ENCODE results near the gene DMRTC2. TPM values are rescaled to one million over a fixed set of nuclear protein-coding genes. Genes with fewer than 3 reads are reported as not detected.

Gene DMRTC2
- total and polyA plus RNA-seq, 9 of the 15 experiments (the other 6 are each of a cell fraction or from before 2014, with no cell fraction given): 0.03 TPM; not detected in 8

- TF ChIP-seq NEUROD1 (IDR thresholded peaks at IDR 0.05; ENCODE audit: borderline replicate concordance, low read depth, low read length, partially characterized antibody): peak; percentile 78
- TF ChIP-seq DPF2 (IDR thresholded peaks at IDR 0.05): peak; percentile 81
- 0 out of 2 replicates have a peak, but pooled peaks have one; percentile 25 for TF ChIP-seq MYNN (IDR thresholded peaks at IDR 0.05)
- TF ChIP-seq MYNN (CRISPR knock-in tag; IDR thresholded peaks at IDR 0.05): no peak
- peak; percentile 78 to 88 for TF ChIP-seq MNT (conservative IDR thresholded peaks at IDR 0.05)
- 0 out of 2 replicates have a peak, but pooled peaks have one; percentile 7 for TF ChIP-seq TCF7L2 (IDR thresholded peaks at IDR 0.05; ENCODE audit: low read depth, low read length)
- no peak; the same call in 1 of the 2 replicates for TF ChIP-seq BCOR (IDR thresholded peaks at IDR 0.05)
- peak; percentile 70; the same call in 1 of the 2 replicates for TF ChIP-seq ZNF592 (IDR thresholded peaks at IDR 0.05)
- TF ChIP-seq, protein P1, sequence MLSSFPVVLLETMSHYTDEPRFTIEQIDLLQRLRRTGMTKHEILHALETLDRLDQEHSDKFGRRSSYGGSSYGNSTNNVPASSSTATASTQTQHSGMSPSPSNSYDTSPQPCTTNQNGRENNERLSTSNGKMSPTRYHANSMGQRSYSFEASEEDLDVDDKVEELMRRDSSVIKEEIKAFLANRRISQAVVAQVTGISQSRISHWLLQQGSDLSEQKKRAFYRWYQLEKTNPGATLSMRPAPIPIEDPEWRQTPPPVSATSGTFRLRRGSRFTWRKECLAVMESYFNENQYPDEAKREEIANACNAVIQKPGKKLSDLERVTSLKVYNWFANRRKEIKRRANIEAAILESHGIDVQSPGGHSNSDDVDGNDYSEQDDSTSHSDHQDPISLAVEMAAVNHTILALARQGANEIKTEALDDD (IDR thresholded peaks at IDR 0.05): peak; percentile 76; the same call in 1 of the 2 replicates
- peak; percentile 40 for TF ChIP-seq EP300 (IDR thresholded peaks at IDR 0.05; ENCODE audit: low read length)
- TF ChIP-seq CHD1 (IDR thresholded peaks at IDR 0.05; ENCODE audit: low read length): peak; percentile 61
- peak; percentile 97 for TF ChIP-seq POLR2A (conservative IDR thresholded peaks at IDR 0.05)
- no peak for TF ChIP-seq U2AF1 (optimal IDR thresholded peaks at IDR 0.05; ENCODE audit: low read depth, low read length)
- TF ChIP-seq KLF13 (tag; IDR thresholded peaks at IDR 0.05; ENCODE audit: borderline replicate concordance, low read depth): peak; percentile 72; the same call in 1 of the 2 replicates
- peak; percentile 23 for TF ChIP-seq SP2 (IDR thresholded peaks at IDR 0.05; ENCODE audit: extremely low read depth, low read depth, low read length, poor library complexity, severe bottlenecking)
- no peak for TF ChIP-seq FOXM1 (IDR thresholded peaks at IDR 0.05; ENCODE audit: low read depth)
- no peak for TF ChIP-seq FOXM1 (CRISPR knock-in tag; IDR thresholded peaks at IDR 0.05; ENCODE audit: low read depth)
- TF ChIP-seq XRCC4 (IDR thresholded peaks at IDR 0.05; ENCODE audit: extremely low read depth, insufficient read depth, insufficient read length): no peak
- TF ChIP-seq, protein P2, sequence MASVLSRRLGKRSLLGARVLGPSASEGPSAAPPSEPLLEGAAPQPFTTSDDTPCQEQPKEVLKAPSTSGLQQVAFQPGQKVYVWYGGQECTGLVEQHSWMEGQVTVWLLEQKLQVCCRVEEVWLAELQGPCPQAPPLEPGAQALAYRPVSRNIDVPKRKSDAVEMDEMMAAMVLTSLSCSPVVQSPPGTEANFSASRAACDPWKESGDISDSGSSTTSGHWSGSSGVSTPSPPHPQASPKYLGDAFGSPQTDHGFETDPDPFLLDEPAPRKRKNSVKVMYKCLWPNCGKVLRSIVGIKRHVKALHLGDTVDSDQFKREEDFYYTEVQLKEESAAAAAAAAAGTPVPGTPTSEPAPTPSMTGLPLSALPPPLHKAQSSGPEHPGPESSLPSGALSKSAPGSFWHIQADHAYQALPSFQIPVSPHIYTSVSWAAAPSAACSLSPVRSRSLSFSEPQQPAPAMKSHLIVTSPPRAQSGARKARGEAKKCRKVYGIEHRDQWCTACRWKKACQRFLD (CRISPR knock-in tag; IDR thresholded peaks at IDR 0.05): peak; percentile 87
- TF ChIP-seq ZNF583 (CRISPR knock-in tag; IDR thresholded peaks at IDR 0.05): peak; percentile 71; the same call in 1 of the 2 replicates
- no peak for TF ChIP-seq PTTG1 (tag; IDR thresholded peaks at IDR 0.05; ENCODE audit: low read depth)
Measured at GRCh38 chr19:41859618-41860418, 15.0 kb downstream of the DMRTC2 start, which contains the start of gene RPS19 (continued).
